Neural cell (in vitro differentiated cells): ENCODE data around the gene IL17B. TPM values are rescaled to one million over a fixed set of nuclear protein-coding genes. Genes with fewer than 3 reads are reported as not detected.
"Not testable (repeated sequence)": the region's sequence is repeated elsewhere in the genome, so short reads cannot be mapped to it uniquely, and the experiment has no call there.

Source experiments
- H2AFZ ChIP-seq: fragments of 200-600, 300-800 bp; sonication (generic), shearing (Covaris generic); 2 replicates; pipeline ENCODE4 v1.6.0; 2014; ENCODE audit warnings: low read depth, mild to moderate bottlenecking, antibody characterized with exemption, low read length, moderate library complexity
- H3F3A ChIP-seq: fragments of 200-600 bp; shearing (Covaris generic); 2 replicates; pipeline ENCODE4 v1.6.1; 2016; ENCODE audit warnings: mild to moderate bottlenecking, moderate library complexity, mixed read lengths, antibody characterized with exemption, low read length; ENCODE audit not compliant: insufficient read depth, poor library complexity, severe bottlenecking
- H3K27ac ChIP-seq: fragments of 200-600, 300-800 bp; sonication (generic), shearing (Covaris generic); 2 replicates; pipeline ENCODE4 v1.5.1; 2014; ENCODE audit warnings: mild to moderate bottlenecking, low read length, moderate library complexity
- H3K27me3 ChIP-seq: fragments of 300-800, 200-600 bp; sonication (generic), shearing (Covaris generic); 2 replicates; pipeline ENCODE4 v1.6.0; 2014; ENCODE audit warnings: mild to moderate bottlenecking, low read depth, low read length, moderate library complexity; ENCODE audit not compliant: insufficient read depth
- H3K36me3 ChIP-seq: fragments of 300-800, 200-600 bp; sonication (generic), shearing (Covaris generic); 2 replicates; pipeline ENCODE4 v1.5.1; 2014; ENCODE audit warnings: mild to moderate bottlenecking, antibody characterized with exemption, low read length, moderate library complexity; ENCODE audit not compliant: insufficient read depth
- H3K4me2 ChIP-seq: fragments of 300-800, 200-600 bp; sonication (generic), shearing (Covaris generic); 2 replicates; pipeline ENCODE4 v1.6.0; 2014; ENCODE audit warnings: mild to moderate bottlenecking, low read length
- H3K4me3 ChIP-seq: fragments of 300-800, 200-600 bp; sonication (generic), shearing (Covaris generic); 2 replicates; pipeline ENCODE4 v1.5.1; 2014; ENCODE audit warnings: mild to moderate bottlenecking, low read length, moderate library complexity
- H3K79me2 ChIP-seq: fragments of 200-600 bp; shearing (Covaris generic); replicated peaks from 2 replicates; pipeline ENCODE4 v1.6.0; 2014; ENCODE audit warnings: mild to moderate bottlenecking, low read length, moderate library complexity; ENCODE audit not compliant: insufficient read depth
- H3K9ac ChIP-seq: fragments of 300-800, 200-600 bp; sonication (generic), shearing (Covaris generic); 2 replicates; pipeline ENCODE4 v1.6.1; 2016; ENCODE audit warnings: mild to moderate bottlenecking, low read length, mixed read lengths
- H3K9me2 ChIP-seq: fragments of 200-600 bp; shearing (Covaris generic); 2 replicates; pipeline ENCODE4 v1.6.1; 2016; ENCODE audit warnings: mild to moderate bottlenecking, low read length, mixed read lengths; ENCODE audit not compliant: insufficient read depth
- H3K9me3 ChIP-seq: fragments of 200-600, 300-800 bp; sonication (generic), shearing (Covaris generic); 2 replicates; pipeline ENCODE4 v1.6.1; 2016; ENCODE audit warnings: mild to moderate bottlenecking, mixed run types, low read length, moderate library complexity, mixed read lengths
- H4K20me1 ChIP-seq: fragments of 200-600 bp; shearing (Covaris generic); 2 replicates; pipeline ENCODE4 v1.6.1; 2016; ENCODE audit warnings: mild to moderate bottlenecking, mixed run types; ENCODE audit not compliant: insufficient read depth
- CTCF ChIP-seq: fragments of 450-650 bp; IDR thresholded peaks from 2 replicates; pipeline ENCODE4 v1.5.1; 2014; ENCODE audit warnings: antibody characterized with exemption, mild to moderate bottlenecking, moderate library complexity; ENCODE audit not compliant: poor library complexity, severe bottlenecking
- EP300 ChIP-seq: fragments of 450-650 bp; conservative IDR thresholded peaks from 2 replicates; pipeline ENCODE4 v1.6.1; 2014; ENCODE audit warnings: antibody characterized with exemption, mild to moderate bottlenecking, moderate library complexity; ENCODE audit not compliant: poor library complexity, severe bottlenecking
- EZH2 ChIP-seq: fragments of 200-600, 300-800 bp; shearing (Covaris generic), sonication (generic); IDR thresholded peaks from 2 replicates; pipeline ENCODE4 v1.6.1; 2014; ENCODE audit warnings: antibody characterized with exemption, low read length, borderline replicate concordance, mild to moderate bottlenecking; ENCODE audit not compliant: insufficient read depth, poor library complexity, severe bottlenecking
- MXI1 ChIP-seq: fragments of 450-650 bp; conservative IDR thresholded peaks from 2 replicates; pipeline ENCODE4 v1.6.1; 2014; ENCODE audit warnings: antibody characterized with exemption, mild to moderate bottlenecking; ENCODE audit not compliant: poor library complexity, severe bottlenecking
- POLR2AphosphoS5 ChIP-seq: IDR thresholded peaks from 2 replicates; pipeline ENCODE4 v1.6.1; 2012
- RAD21 ChIP-seq: fragments of 450-650 bp; conservative IDR thresholded peaks from 2 replicates; pipeline ENCODE4 v1.6.1; 2014; ENCODE audit warnings: antibody characterized with exemption, mild to moderate bottlenecking, moderate library complexity
- REST ChIP-seq: IDR thresholded peaks from 2 replicates; pipeline ENCODE4 v1.6.1; 2012; ENCODE audit warnings: borderline replicate concordance
- SMC3 ChIP-seq: fragments of 450-650 bp; conservative IDR thresholded peaks from 2 replicates; pipeline ENCODE4 v1.6.1; 2014; ENCODE audit warnings: antibody characterized with exemption, mild to moderate bottlenecking, moderate library complexity; ENCODE audit not compliant: poor library complexity
- TAF1 ChIP-seq: IDR thresholded peaks from 2 replicates; pipeline ENCODE4 v1.6.1; 2012; ENCODE audit warnings: low read depth
- polyA plus RNA-seq: library from polyadenylated mRNA; depleted of rRNA; stranded (reverse); fragments of >200 nt; gene quantifications from 2 replicates; pipeline ENCODE4 v1.2.3, GENCODE V29; 2014

IL17B gene
- polyA plus RNA-seq, 1 donor from 2014 or later: not detected

DNA sequence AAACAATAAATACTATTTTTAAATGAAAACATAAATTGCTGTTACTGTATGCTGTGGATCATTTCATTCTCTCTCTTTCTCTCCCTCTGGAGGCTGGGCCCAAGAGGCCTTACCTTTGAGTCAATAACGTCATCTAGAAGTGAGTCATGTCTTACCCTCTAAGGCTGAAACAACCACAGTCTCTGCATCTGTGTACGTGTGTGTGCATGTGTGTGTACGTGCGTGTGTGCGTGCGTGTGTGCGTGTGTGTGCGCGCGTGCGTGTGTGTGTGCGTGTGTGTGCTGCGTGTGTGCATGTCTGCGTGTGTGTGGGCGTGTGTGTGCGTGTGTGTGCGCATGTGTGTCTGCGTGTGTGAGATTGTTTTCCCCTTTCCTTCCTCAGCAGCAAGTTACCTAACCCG, 13.6 kb upstream of the IL17B start:
- H3K79me2 ChIP-seq: no peaks in the 10 kb centered on the region
- no peak overlapping the region for H3K27ac ChIP-seq
- H3K36me3 ChIP-seq: no peaks in the 10 kb centered on the region
- H2AFZ ChIP-seq: no peak overlapping the region
- H3K4me2 ChIP-seq: no peak overlapping the region
- no peak for TF ChIP-seq REST
- no peak for TF ChIP-seq TAF1
- TF ChIP-seq EZH2: no peak
- no peak for TF ChIP-seq SMC3
- TF ChIP-seq MXI1: no peak
- no peak for TF ChIP-seq RAD21
- no peak for TF ChIP-seq EP300
- no peak for TF ChIP-seq POLR2AphosphoS5
- no peak for TF ChIP-seq CTCF
- no peaks in the 10 kb centered on the region for H3F3A ChIP-seq
- H3K9me2 ChIP-seq: no peaks in the 10 kb centered on the region
- no peaks in the 10 kb centered on the region for H4K20me1 ChIP-seq
- H3K9me3 ChIP-seq: no peaks in the 10 kb centered on the region
- no peak overlapping the region for H3K4me3 ChIP-seq
- H3K27me3 ChIP-seq: no peaks in the 10 kb centered on the region
- H3K9ac ChIP-seq: no peak overlapping the region

GRCh38 chr5:149391524-149391923, 12.4 kb upstream of the IL17B start:
- Histone ChIP-seq H3K36me3 (no peaks in the 10 kb centered on the region), H2AFZ (no peak overlapping the region)
- TF ChIP-seq REST: no peak
- no peak for TF ChIP-seq RAD21
- no peak for TF ChIP-seq EZH2
- TF ChIP-seq EP300: no peak
- no peak for TF ChIP-seq SMC3
- TF ChIP-seq CTCF: no peak
- TF ChIP-seq TAF1: no peak
- TF ChIP-seq MXI1: no peak
- no peak for TF ChIP-seq POLR2AphosphoS5

DNA sequence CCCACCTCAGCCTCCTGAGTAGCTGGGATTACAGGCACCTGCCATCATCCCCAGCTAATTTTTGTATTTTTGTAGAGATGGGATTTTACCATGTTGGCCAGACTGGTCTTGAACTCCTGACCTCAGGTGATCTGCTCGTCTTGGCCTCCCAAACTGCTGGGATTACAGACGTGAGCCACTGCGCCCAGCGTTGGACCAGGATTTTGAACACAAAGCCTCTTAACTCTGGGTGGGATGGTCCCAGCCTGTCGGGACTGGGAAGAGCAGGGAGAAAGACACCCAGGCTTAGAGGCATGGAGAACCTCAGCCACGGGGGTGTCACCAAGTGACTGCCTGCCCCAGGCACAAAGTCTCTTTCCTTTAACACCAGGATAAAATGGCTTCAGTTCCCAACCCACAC, 12.0 kb upstream of the IL17B start:
- H3K9ac ChIP-seq: not testable (repeated sequence)

More at GRCh38 chr5:149391524-149391923, 12.4 kb upstream of the IL17B start:
- Histone ChIP-seq H3K79me2 (no peaks in the 10 kb centered on the region), H3K27ac (no peak overlapping the region), H3K9me2 (no peaks in the 10 kb centered on the region), H3K4me3 (no peak overlapping the region), H3F3A (no peaks in the 10 kb centered on the region), H3K27me3 (no peaks in the 10 kb centered on the region), H3K4me2 (no peak overlapping the region), H4K20me1 (no peaks in the 10 kb centered on the region), H3K9ac (no peak overlapping the region), H3K9me3 (no peaks in the 10 kb centered on the region)

More for the DNA sequence above, 12.0 kb upstream of the IL17B start:
- not testable (repeated sequence) for H3K4me3 ChIP-seq, H3K27me3 ChIP-seq, H3K4me2 ChIP-seq, H3K79me2 ChIP-seq, H3K9me2 ChIP-seq, H3F3A ChIP-seq, H4K20me1 ChIP-seq, H3K9me3 ChIP-seq, H3K27ac ChIP-seq, H3K36me3 ChIP-seq, H2AFZ ChIP-seq
